NCI-H2171 treated with DMSO at 0.1 percent for 48 hours (cell line): ENCODE measurements around the gene EEF2KMT.

Experiments used
- DNase-seq: peaks from one replicate; lab custom pipeline; 2025; lab: John Stamatoyannopoulos, UW

The EEF2KMT gene

DNA sequence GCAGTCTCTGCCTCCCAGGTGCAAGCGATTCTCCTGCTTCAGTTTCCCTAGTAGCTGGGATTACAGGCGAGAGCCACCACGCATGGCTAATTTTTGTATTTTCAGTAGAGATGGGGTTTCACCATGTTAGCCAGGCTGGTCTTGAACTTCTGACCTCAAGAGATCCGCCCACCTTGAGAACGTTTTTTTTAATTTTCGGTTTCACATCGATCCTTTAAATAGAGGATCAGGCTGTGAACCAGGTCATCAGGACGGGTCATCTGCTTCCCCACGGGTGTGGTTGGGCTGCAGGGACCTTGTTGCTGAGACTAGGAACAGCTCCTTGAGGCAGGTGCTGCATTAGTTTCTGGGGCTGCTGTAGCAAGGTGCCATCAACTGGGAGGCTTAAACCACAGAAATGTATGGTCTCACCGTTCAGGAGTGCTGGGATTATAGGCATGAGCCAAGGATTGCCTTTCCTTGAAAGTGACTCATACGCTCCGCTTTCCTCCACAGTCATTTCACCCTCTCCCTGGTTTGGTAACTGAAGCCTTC lies 55.9 kb downstream of the EEF2KMT start:
- no peak for DNase-seq

DNA sequence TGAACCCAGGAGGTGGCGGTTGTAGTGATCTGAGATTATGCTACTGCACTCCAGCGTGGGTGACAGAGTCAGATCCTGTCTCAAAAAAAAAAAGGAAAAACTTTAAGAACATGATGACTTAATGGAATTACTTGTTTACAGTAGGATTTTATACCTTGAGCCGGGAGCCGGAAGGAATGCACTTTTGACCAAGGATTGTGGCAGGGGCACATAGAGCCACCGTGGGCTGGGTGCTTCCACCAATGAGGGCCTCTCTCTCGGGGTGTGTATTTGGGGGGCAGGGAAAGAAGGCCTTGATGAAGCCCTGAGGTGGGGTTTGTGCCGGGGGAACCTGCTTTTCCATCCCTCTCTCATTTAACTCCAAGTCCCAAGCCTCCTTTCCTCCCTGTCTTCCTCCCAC lies 57.1 kb downstream of the EEF2KMT start:
- no peak for DNase-seq

DNA sequence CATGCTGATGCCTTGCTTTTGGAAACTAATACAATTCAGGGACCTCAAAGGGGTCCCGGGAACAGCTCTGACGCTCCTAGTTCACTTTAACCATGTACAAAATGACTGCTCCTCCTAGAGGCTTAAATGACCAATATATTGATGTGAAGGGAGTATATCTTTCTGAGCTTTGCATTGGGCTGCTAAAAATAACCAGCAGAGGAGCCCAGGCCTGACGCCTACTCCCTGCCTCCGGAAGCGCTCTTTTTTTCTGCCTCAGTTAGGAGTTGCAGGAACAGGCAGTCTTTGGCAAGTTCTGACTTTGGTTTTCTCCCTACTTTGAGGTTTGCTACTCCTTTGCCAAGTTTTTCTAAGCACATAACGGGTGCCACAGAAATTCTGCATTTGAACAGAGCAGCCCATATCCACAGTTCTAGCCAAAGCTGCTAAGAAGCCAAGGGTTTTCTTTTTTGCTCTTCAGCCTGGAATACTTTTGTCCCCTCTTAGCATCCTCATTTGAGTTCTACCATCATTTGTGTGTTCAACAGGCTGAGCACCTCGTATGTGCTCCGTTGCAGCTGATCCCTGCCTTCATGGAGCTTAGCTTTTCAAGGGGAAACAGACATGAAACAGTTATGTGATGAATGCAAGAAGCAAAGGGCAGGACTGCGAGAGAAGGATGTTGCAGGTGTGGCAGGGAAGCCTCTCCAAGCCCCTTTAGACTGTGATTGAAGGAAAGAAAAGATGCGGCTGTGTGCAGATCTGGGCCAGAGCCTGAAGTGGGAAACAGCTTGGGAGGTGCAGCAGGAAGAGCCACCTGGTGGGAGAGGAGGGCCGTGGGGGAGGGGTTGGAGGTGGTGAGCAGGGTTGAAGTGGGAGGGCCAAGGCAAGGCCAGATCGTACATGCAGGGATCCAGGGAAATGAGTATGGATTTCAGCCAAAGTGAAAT lies 61.1 kb downstream of the EEF2KMT start:
- DNase-seq, result peak; percentile 46

DNA sequence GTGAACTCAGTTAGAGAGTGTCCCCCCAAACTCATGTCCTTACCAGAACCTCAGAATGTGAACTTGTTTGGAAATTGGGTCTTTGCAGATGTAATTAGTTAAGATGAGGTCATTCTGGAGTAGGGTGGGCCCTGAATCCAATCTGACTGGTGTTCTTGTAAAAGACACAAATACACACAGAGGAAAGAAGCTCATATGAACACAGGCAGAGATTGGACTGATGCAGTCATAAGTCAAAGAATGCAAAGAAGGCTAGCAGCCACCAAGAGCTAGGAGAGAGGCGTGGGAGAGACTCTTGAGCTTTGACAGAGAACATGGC lies 61.7 kb downstream of the EEF2KMT start:
- DNase-seq, result no peak
